HEK293T (cell line): ENCODE results near the gene MORN1.

ENCODE experiments used
- BHLHE40 ChIP-seq: fragments of 450-650 bp; IDR thresholded peaks from 2 replicates; pipeline ENCODE4 v1.6.1; 2016; ENCODE audit warnings: mild to moderate bottlenecking, moderate library complexity, borderline replicate concordance
- ELF4 ChIP-seq: fragments of 450-650 bp; IDR thresholded peaks from 2 replicates; pipeline ENCODE4 v1.6.1; 2017; ENCODE audit warnings: antibody characterized with exemption
- FOXA1 ChIP-seq: fragments of 450-650 bp; IDR thresholded peaks from 2 replicates; pipeline ENCODE4 v1.6.1; 2016; ENCODE audit warnings: mild to moderate bottlenecking

- TF ChIP-seq ELF4 (no peak), FOXA1 (no peak), BHLHE40 (no peak)
Measured at GRCh38 chr1:2337081-2337480, 54.3 kb downstream of the MORN1 start.
